Activated CD4-positive, alpha-beta T cell treated with anti-CD3 and anti-CD28 coated beads, Interleukin-2, amount 50 U/mL, for 16 hours (primary cell): Measurements from ENCODE around the gene MEIS2.

ENCODE experiments used
- DNase-seq: peaks from one replicate; pipeline ENCODE4 v3.0.0-alpha.2; 2020

MEIS2 gene

GRCh38 chr15:36856339-36856973, 243.9 kb downstream of the MEIS2 start:
- DNase-seq, result no peak

GRCh38 chr15:36850864-36851263, 249.5 kb downstream of the MEIS2 start:
- no peak for DNase-seq

GRCh38 chr15:36845270-36845669, 255.1 kb downstream of the MEIS2 start:
- DNase-seq, result no peak

- no peak for DNase-seq
Observed at GRCh38 chr15:36844534-36844998, 255.8 kb downstream of the MEIS2 start.

- DNase-seq, result no peak
Observed at GRCh38 chr15:36843822-36844221, 256.5 kb downstream of the MEIS2 start.

GRCh38 chr15:36841193-36841592, 259.2 kb downstream of the MEIS2 start:
- no peak for DNase-seq
